Right renal cortex interstitium (tissue), 3 donors: ENCODE results near the gene NT5C1A. TPM values are rescaled to one million over a fixed set of nuclear protein-coding genes. Genes with fewer than 3 reads are reported as not detected.
A peak's percentile ranks its signal among the peaks of the same experiment; 100 is the strongest.

Source experiments
- DNase-seq, 3 donors: peaks; one replicate each; pipeline ENCODE4 v3.0.0-alpha.2; 2013; ENCODE audit warnings: low read depth in 3 of 3, low spot score in 2 of 3
- polyA plus RNA-seq, 3 donors: library from polyadenylated mRNA; unstranded; fragments of 120-200 nt; gene quantifications; one replicate each; pipeline ENCODE4 v1.2.1, GENCODE V29; 2013; ENCODE audit not compliant: insufficient read length in 3 of 3

Gene NT5C1A
- polyA plus RNA-seq, 3 donors, result 0.24 to 0.58 (median 0.31) TPM

DNA sequence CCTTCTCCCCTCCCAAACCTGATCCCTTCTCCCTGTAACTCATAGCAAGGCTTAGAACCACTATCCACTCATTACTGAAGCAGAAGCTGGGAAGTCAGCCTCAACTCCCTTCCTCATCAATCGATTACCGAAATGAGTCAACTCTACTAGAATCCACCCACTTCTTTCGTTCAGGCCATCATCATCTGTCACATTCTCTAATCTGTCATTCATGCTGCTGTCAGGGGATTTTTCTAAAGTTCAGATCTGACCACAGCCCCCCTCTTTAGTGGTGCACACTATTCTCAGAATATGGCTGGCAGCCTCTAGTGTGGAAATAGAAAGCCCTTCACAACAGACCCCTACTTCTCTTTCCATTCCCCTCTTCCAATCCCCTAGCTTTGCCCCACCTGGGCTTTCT lies 5.1 kb downstream of the NT5C1A start:
- DNase-seq, result no peak

DNA sequence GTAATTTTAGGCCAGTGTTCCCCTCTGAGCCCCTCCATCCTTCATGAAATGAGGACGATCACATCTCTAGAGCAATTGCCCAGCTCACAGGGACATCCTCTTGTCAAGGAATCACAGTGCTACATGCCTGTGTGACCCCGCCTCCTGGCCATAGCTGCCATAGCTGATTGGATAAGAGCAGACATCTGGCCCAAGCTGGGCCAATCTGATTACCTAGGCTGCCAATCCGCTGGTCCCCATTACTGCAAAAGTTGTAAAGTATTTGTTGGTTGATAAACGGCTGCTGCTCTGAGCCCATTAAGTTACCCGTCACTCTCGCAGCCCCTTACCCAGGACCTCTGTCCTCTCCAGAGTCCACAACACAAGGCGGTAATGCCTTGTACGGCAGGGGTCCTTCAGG lies 8.3 kb downstream of the NT5C1A start:
- no peak for DNase-seq

DNA sequence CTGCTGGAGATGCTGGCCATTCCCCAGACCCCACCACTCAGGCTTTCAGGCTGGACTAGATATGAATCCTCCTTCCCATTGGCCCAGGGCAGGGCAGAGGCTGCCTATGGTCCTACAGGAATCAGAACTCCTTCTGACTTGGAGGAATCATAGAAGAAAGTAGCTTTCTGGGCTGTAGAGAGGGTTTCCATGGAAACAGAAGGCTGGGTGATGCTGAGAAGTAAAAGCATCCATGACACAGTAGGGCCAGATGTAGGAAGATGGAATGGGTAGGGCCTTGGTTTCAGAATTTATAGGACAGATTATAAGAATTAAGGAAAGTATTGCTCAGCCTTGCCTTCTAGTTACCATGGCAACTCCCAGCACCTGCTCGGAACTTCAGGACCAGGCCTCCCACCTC lies 9.0 kb downstream of the NT5C1A start:
- DNase-seq, result no peak

DNA sequence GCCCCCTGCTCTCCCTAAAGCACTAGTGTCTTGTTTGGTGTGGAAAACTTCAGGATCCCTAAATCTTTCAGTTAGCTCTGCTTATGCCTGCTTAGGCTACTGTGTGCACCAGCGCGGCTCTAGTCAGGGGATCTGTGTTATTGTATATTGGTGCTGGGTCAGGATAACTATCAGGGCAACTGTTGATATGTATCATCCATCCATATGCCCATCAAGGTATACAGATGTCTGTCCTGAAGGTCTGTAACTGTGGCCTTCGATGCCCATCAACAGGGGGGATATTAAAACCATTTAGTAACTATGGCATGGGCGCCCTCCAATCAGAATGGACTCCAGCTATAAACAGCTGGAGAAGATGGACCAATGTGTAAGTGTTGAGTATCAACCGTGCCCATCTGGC lies 12.4 kb downstream of the NT5C1A start:
- DNase-seq, result no peak

DNA sequence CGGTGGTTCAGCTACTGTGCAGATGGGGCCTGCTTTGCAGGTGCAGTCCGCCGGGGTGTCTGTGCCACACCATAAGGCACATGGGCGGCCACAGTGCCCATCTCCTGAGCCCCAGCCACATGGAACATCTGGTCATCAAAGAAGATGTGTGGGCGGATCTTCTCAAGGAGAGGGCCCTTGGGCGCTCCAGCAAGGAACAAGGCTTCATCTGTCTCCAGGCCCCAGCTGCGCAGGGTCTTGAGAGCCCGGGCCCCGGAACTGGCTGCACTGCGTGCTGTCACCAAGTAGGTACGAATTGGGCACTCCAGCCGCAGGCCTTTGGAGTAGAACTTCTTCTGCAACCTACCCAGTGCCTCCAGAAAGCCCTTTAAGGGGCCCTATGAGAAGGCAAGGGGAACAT lies 12.8 kb downstream of the NT5C1A start:
- DNase-seq, result no peak

DNA sequence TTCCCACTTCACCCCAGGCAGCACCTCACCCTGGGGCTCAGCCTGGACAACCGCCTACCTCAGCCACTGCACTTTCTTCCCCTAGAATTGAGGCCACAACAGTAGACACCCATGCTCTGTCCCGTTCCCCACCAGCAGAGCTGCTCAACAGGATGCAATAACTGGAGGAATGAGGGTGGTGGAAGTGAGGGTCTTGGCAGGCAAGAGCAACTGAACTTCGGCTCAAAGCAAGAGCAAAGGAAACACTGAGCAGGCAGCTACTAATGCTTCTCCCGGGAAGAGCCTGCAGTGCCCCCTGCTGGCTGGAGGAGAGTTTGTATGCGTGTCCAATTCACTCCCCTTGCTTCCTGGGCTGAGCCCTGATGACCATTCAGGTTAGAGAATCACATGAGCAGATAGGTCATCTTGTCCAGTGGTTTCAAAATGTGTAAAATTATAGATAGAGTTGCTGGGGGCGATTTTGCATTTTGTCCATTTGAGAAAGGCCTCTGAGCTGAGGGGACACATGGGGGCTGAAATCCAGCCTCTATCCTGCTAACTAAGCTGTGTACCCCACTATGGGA lies 13.9 kb downstream of the NT5C1A start:
- no peak for DNase-seq

DNA sequence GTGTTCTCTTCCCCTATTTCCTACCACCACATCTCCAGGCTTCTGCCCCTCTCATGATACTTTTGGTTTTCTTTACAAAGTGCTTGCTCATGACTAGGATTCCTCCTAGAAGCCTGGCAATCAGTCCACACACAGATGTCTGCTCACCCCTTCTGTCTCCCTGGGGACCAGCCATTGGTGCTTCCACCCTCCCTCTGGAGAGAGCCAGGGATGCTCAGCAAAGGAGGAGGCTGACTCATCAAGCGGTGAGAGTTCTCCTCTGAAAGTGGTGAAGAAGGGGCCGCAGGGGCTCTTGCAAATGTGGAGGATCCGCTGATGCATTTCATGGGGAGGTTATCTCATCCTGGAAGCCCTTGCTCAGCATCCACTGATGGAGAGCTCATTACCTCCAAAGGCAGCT lies 14.5 kb downstream of the NT5C1A start:
- DNase-seq, result no peak

DNA sequence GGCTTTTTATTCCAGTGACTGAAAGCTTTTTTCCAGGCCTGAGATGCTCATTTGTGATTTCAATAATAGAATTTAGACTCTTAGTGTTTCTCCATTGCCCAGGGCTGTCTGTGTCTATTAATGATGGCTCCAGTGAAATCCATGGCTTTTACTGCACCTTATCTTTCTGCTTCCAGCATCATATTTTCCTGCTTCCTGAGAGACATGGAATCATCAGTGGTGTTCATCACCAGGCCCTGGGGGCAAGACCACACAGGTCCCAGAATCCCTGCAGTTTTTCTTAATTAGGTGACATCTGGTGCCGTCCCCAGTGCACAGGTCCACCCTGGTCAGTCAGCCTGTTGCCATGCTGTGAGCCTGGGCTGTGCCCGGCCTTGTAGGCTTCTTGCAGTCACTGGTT lies 15.5 kb downstream of the NT5C1A start:
- DNase-seq, result no peak

DNA sequence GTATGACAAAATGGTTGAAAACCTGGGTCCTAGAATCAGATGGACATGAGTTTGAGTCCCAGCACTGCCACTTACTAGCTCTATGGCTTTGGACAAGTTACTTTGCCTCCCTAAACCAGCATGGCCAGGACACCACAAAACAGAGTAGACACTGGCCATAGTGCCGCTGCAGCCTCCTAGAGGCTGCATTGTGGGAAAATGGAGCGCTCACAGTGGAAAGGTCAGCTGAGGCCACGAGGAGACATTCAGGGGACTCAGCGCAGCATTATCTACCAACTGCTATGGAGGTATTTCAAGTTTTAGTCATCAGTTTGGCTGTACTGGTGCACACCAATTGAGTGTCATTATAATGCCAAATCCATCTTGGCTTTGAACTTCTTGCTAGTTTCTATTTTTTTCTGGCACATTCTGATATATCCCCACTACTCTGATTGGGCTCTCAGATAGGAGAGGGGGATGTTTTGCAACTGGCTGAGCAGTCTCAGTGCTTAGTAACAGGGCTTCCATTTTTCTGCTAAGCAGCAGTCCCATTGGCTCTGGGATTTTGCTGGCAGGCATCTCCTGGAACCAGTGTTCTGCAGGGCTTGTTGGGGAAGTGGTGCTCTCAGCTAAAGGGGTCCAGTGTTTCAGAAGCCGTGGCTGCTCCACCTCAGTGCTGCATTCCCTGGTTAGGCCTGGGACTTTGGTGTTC lies 16.2 kb downstream of the NT5C1A start:
- no peak for DNase-seq

DNA sequence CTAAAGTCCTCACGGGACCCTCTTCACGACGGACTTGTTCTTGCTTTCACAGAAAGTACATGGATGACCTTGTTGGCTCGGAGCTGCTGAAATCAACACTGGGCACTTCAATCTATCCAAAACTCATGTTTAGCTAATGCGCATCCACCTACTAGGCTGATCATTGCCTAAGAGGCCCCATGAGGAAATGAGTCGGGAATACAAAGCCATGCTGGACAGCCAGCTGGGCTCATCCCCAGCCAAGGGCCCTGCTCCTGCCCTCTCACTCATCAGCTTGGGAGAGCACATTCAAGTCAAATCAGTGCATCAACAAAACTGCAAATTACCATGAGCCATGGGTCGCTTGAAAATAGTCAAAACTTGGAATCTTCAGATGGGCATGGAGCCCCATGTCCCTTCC lies 17.6 kb downstream of the NT5C1A start:
- no peak for DNase-seq

DNA sequence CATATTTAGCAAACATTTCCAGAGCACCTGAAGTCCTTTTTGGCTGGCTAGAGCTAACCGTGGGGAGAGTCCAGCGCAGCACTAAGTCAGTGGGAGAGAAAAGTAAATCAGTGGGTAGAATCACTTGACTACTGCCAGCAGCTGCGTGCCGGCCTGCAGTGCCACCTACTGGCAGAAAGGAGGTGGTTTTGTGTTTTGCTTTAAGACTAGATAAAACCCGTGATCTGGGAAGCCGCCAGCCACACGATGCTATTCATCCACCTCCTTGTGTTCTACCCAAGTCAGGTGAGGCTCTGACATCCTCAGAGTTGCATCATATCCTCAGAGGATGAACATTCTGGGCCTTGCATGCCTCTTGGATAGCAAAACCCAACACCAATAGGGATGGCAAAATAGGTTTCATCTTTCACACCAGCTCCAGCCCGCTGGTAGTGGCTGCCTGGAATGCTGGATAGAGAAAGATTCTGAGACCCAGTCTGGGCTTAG lies 18.3 kb downstream of the NT5C1A start:
- DNase-seq, result no peak

DNA sequence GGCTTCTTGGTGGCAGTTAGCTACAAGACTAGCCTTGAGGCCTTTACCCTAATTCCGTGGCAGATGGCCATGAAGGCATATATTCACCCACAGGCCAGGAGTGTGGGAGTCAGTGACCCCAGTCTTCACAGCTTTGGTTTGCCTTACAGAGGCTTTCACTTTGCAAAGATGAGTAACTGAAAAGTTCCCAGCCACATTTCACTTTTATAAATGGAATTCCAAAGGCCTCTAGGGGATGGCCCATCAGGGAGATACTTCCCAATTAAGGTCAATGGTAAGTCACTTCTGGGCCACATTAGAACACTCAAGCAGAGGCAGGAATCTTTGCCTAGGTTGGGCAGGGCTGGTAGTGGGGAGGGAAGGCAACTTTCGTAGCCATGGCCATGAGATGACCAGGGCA lies 19.4 kb downstream of the NT5C1A start:
- DNase-seq, result no peak

DNA sequence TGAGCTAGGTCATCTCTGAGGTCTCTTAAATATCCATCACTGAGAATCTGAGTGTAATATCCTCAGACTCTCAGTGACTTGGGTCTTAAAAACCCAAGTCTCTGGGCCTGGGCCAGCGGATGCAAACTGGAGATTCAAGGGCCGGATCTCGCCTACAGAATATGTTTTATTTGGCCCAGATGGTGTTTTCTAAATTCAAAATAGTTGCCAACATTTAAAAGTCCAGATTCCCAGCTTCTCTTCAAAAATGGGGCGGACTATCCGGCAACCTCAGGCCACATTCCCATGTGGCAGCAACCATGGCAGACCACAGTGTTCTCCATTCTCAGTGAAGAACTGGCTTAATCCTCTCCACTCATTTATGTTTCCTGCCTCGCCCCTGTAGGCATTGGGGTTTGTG lies 19.8 kb downstream of the NT5C1A start:
- no peak for DNase-seq

DNA sequence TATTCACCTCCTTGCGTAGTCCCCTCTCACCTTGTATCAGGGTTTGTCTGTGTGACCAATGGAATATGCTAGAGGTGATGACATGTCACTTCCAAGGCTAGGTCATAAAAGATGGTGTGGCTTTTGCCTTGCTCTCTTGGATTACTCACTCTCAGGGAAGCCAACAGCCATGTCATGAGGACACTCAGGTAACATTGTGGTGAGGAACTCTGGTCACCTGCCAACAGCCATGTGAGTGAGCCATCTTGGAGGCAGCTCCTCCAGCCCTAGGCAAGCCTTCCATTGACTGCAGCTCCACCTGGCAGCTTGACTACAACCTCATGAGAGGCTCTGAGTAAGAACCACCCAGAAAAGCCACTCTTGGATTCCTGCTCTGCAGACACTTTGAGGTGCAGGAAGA lies 21.5 kb downstream of the NT5C1A start:
- DNase-seq, result no peak

DNA sequence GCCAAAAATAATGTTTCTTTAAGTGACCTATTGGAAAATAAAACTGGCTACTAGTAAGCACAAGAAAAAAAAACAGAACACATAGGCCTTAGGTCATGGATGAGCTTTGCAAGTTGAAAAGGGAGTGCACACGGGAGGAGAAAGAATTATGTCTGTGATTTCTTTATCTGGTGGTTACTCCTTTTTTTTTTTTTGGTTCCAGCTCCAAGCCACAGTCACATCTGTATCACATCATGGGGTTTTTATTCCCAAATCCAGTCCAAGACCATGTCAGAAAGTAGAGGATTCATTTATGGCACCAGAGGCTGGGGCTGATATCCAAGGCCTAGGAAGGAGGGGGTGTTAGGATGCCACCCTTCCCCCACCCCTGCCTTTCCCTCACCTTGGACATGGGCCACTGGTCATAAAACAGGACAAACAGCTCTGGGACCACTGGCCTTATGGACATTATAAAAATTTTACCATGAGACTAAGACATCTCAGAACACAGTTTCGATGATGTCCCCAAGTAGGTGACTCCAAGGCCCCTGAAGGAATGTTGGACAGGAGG lies 22.2 kb downstream of the NT5C1A start:
- DNase-seq, result no peak

DNA sequence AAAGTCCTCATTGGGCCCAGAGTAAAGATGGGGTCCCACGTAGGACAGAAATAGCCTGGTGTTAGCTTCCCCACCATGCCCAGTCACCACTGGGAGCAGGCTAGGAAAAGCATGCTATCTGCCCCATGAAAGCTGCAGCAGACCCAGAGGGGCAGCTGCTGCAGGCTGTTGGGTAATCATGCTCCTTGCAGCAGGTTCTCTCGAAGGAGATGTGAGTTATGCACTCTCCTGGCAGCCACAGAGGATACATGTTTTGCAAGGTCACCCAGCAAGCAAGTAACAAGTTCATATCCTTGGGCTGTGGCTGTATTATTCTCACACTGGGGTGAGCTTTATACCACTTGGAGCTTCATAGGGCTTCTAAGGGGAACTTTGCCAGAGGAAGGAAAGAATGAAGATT lies 23.4 kb downstream of the NT5C1A start:
- DNase-seq, result no peak

DNA sequence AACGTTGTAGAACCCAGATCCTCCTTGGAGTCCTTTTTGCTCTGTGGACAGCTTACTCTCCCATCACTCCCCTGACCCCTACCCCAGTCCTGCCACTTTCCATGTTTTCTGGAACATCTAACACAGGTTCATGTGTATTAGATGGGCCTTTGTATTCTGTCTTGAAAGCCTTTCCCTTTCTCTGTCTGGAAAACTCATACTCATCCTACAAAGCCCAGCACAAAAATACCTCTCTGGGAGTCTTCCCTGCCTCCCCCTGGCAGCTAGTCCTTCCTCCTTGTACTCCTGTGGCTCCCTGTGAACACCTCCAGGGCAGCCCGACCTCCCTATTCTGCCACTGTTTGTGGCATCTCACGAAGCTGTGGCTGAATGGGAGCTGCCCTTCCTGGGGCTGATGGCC lies 24.7 kb downstream of the NT5C1A start:
- DNase-seq, result no peak

DNA sequence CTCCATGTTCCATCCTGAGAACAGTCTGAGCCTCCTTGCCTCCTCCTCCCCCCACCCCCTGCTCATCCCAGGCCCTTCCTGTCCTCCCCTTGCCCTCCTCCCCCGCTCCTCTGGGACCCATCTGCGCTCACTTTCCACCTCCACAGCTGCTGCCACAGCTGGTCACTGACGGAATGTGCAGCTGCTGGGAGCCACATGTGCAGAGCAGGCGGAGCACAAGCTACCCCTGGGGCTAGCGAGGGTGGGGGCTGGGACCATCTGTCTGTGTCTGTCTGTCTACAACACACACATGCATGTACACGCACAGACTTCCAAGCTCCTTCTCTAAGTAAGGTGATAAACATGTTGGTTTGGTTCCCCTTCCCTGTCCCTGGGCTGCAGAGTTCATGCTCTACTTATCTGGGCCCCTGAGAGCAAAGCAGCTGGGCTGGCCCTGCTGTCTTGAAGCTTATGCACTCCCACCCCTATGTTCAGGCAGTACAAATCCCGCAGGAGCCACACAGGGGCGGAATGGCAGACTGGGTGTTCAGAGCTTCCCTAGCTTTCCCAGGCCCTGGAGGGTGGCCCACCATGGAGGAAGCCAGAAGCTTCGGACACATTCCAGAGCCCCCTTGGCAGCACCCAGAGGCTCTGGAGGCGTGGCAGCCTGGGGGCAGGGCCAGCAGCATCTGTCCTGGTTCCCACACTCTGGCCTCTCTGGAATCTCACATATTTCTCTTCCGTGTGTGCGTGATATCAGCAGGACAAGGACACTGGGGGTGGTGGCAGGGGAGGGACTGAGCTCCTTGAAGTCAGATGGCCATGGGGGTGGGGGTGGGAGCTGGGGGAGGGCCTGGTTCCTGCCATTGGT lies 25.4 kb downstream of the NT5C1A start:
- DNase-seq, result peak in 1 of 3 donors; percentile 70

DNA sequence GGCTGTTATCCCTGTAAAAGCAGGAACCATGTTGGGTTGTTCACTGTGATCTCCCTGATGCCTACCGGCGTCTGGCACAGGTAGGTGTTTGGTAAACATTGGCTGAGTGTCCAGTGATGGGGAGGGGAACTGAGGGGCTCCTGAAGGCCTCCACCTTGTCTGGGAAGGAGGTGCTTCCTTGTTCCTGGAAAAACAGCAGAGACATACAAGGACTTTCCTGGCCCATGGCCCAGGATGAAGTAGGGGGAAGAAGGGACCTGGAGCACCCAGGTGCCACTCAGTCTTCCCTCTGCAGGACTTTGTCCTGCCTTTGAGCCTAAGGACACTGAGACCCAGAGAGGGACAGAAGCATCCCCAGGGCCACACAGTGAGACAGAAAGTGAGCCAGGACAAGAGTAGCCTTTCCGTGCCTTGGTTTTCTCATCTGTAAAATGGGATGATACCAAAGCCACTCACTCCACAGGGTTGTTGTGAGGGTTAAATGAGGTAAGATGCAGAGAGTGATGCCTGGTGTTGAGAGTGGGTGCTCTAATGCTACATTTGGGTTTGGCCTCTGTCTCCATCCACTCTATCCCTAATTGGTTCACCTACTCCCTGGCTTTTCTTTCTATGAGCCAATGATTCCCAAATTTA lies 26.4 kb downstream of the NT5C1A start:
- DNase-seq, result no peak

DNA sequence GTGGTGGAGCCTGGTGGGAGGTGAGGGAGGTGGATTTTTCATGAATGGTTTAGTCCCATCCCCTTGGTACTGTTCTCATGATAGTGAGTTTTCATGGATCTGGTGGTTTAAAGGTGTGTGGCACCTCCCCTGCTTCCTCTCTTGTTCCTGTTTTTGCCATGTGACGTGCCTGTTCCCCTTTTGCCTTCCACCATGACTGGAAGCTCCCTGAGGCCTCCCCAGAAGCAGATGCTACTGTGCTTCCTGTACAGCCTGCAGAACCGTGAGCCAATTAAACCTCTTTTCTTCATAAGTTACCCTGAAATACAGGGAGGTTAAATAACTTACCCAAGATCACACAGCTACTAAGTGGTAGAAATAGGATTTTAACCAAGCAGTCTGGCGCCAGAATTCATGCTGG lies 28.2 kb downstream of the NT5C1A start:
- DNase-seq, result no peak

DNA sequence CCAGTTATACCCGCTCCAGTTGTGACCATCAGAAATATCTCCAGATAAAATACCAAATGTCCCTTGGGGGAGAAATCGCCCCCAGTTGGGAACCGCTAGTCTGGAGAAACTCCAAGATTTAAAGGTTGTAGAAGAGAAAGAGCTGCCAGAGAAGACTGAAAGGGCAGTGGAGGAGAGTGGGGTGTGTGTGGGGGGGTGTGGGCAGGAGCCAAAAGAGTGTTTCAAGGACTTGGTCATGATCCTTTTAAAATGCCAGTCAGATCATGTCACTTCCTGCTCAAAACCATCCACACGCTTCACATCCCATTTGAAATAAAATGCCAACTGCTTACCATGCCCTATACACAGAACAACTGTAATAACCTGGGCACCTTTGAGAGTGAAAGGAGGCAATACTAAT lies 29.1 kb downstream of the NT5C1A start:
- no peak for DNase-seq
